Measurements from ENCODE around the gene CCDC180.

Gene CCDC180

GRCh38 chr9:97316904-97317303, 9.4 kb downstream of the CCDC180 start:
- no peak for TF ChIP-seq CTCF (conservative IDR thresholded peaks at IDR 0.05; ENCODE audit: low read length)
- no peak overlapping the region for H3K4me3 ChIP-seq (ENCODE audit: low read length)
- no peak for DNase-seq (ENCODE audit: low read depth)

- no peak overlapping the region for H3K4me3 ChIP-seq (ENCODE audit: low read length)
- no peak for TF ChIP-seq CTCF (conservative IDR thresholded peaks at IDR 0.05; ENCODE audit: low read length)
- no peak for DNase-seq (ENCODE audit: low read depth)
These were observed 11.0 kb downstream of the CCDC180 start for GRCh38 chr9:97318433-97318832.

GRCh38 chr9:97319395-97319794, 11.9 kb downstream of the CCDC180 start:
- no peak for DNase-seq (ENCODE audit: low read depth)
- no peak for TF ChIP-seq CTCF (conservative IDR thresholded peaks at IDR 0.05; ENCODE audit: low read length)
- H3K4me3 ChIP-seq (ENCODE audit: low read length) = no peak overlapping the region

- H3K4me3 ChIP-seq (ENCODE audit: low read length) = no peak overlapping the region
- DNase-seq (ENCODE audit: low read depth) = no peak
- TF ChIP-seq CTCF (conservative IDR thresholded peaks at IDR 0.05; ENCODE audit: low read length) = no peak
These were observed 12.7 kb downstream of the CCDC180 start for GRCh38 chr9:97320080-97320642.

- no peak overlapping the region for H3K4me3 ChIP-seq (ENCODE audit: low read length)
- TF ChIP-seq CTCF (conservative IDR thresholded peaks at IDR 0.05; ENCODE audit: low read length) = no peak
- no peak for DNase-seq (ENCODE audit: low read depth)
These were observed 13.8 kb downstream of the CCDC180 start for GRCh38 chr9:97321251-97321650.

GRCh38 chr9:97321691-97322090, 14.2 kb downstream of the CCDC180 start:
- TF ChIP-seq CTCF (conservative IDR thresholded peaks at IDR 0.05; ENCODE audit: low read length) = no peak
- H3K4me3 ChIP-seq (ENCODE audit: low read length) = no peak overlapping the region
- no peak for DNase-seq (ENCODE audit: low read depth)

- no peak overlapping the region for H3K4me3 ChIP-seq (ENCODE audit: low read length)
- no peak for DNase-seq (ENCODE audit: low read depth)
- TF ChIP-seq CTCF (conservative IDR thresholded peaks at IDR 0.05; ENCODE audit: low read length) = no peak
These were observed 14.6 kb downstream of the CCDC180 start for GRCh38 chr9:97322105-97322504.

Measured in AG10803 (cell line).